Ramos (cell line): Measurements from ENCODE around the gene HUWE1.
"Not testable (repeated sequence)": the region's sequence is repeated elsewhere in the genome, so short reads cannot be mapped to it uniquely, and the experiment has no call there.

Experiments used
- in situ Hi-C: fragments of 300-500 bp; cut with MboI; formaldehyde crosslinking; loops from one replicate; pipeline ENCODE4 v1.14.3; 2022; ENCODE audit warnings: low sequenced_read_pairs; ENCODE audit not compliant: unreplicated experiment

HUWE1 gene

GRCh38 chrX:53686151-53686885, at the start of gene HUWE1:
TSS of gene HUWE1 (minus strand) at chrX:53686719. CDS start at chrX:53654107, 32,612 bp downstream.
- in situ Hi-C loops = no loop called here

- in situ Hi-C loops = no loop called here
Observed at GRCh38 chrX:53732797-53733196, 46.3 kb upstream of the HUWE1 start.

- in situ Hi-C loops = no loop called here
Observed at GRCh38 chrX:53729751-53730150, 43.2 kb upstream of the HUWE1 start.

- in situ Hi-C loops = no loop called here
Observed at GRCh38 chrX:53728506-53728905, 42.0 kb upstream of the HUWE1 start.

GRCh38 chrX:53724872-53725271, 38.4 kb upstream of the HUWE1 start:
- in situ Hi-C loops = no loop called here

- in situ Hi-C loops = no loop called here
Observed at GRCh38 chrX:53723381-53723780, 36.9 kb upstream of the HUWE1 start.

GRCh38 chrX:53721610-53722009, 35.1 kb upstream of the HUWE1 start:
- in situ Hi-C loops = not testable (repeated sequence)

GRCh38 chrX:53719666-53720065, 33.1 kb upstream of the HUWE1 start:
- in situ Hi-C loops = not testable (repeated sequence)

- in situ Hi-C loops = no loop called here
Observed at GRCh38 chrX:53718073-53718472, 31.6 kb upstream of the HUWE1 start.

- in situ Hi-C loops = no loop called here
Observed at GRCh38 chrX:53717205-53717604, 30.7 kb upstream of the HUWE1 start.

- in situ Hi-C loops = no loop called here
Observed at GRCh38 chrX:53716328-53717088, 30.0 kb upstream of the HUWE1 start.

- in situ Hi-C loops = no loop called here
Observed at GRCh38 chrX:53715346-53715924, 28.9 kb upstream of the HUWE1 start.

GRCh38 chrX:53714580-53715345, 28.2 kb upstream of the HUWE1 start:
- in situ Hi-C loops = no loop called here

GRCh38 chrX:53713987-53714579, 27.6 kb upstream of the HUWE1 start:
- in situ Hi-C loops = no loop called here

- in situ Hi-C loops = no loop called here
Observed at GRCh38 chrX:53711436-53711835, 24.9 kb upstream of the HUWE1 start.

- in situ Hi-C loops = no loop called here
Observed at GRCh38 chrX:53704854-53705253, 18.3 kb upstream of the HUWE1 start.

GRCh38 chrX:53704294-53704693, 17.8 kb upstream of the HUWE1 start:
- in situ Hi-C loops = no loop called here

- in situ Hi-C loops = no loop called here
Observed at GRCh38 chrX:53695946-53696549, 9.5 kb upstream of the HUWE1 start.

GRCh38 chrX:53694642-53695041, 8.1 kb upstream of the HUWE1 start:
- in situ Hi-C loops = no loop called here

- in situ Hi-C loops = no loop called here
Observed at GRCh38 chrX:53688300-53688699, 1.8 kb upstream of the HUWE1 start.
